Nephron (organoid): ENCODE results near the gene RAP1GAP.

Source experiments
- H3K27ac Mint-ChIP-seq, 3 experiments: 2 replicates each; pipeline ENCODE4 v1.8.0; 2020; ENCODE audit warnings: mixed read lengths in 3 of 3, mild to moderate bottlenecking in 2 of 3, moderate library complexity in 1 of 3
- H3K27me3 Mint-ChIP-seq: 2 replicates; pipeline ENCODE4 v1.8.0; 2021; ENCODE audit warnings: low read depth, mild to moderate bottlenecking, moderate library complexity, mixed read lengths
- H3K36me3 Mint-ChIP-seq: 2 replicates; pipeline ENCODE4 v1.8.0; 2020; ENCODE audit warnings: low read depth, mixed read lengths
- H3K4me1 Mint-ChIP-seq: 2 replicates; pipeline ENCODE4 v1.8.0; 2020; ENCODE audit warnings: mixed read lengths
- H3K4me3 Mint-ChIP-seq, 3 experiments: 2 replicates each; pipeline ENCODE4 v1.8.0; 2020; ENCODE audit warnings: mild to moderate bottlenecking in 3 of 3, mixed read lengths in 3 of 3, moderate library complexity in 2 of 3
- H3K9me3 Mint-ChIP-seq: 2 replicates; pipeline ENCODE4 v1.8.0; 2020; ENCODE audit warnings: mixed read lengths
- CTCF ChIP-seq, 3 experiments: fragments of 200-600 bp; sonication (generic); IDR thresholded peaks; one replicate each; pipeline ENCODE4 v1.5.0; 2021; ENCODE audit warnings: antibody characterized with exemption in 3 of 3; ENCODE audit not compliant: unreplicated experiment in 3 of 3

The RAP1GAP gene

GRCh38 chr1:21573971-21574465, 95.1 kb downstream of the RAP1GAP start:
- H3K4me1 Mint-ChIP-seq = peaks cover 9% of the 10 kb centered on the region

GRCh38 chr1:21573475-21573874, 95.7 kb downstream of the RAP1GAP start:
- peaks cover 5% of the 10 kb centered on the region for H3K27me3 Mint-ChIP-seq
- H3K9me3 Mint-ChIP-seq = no peaks in the 10 kb centered on the region
- no peak overlapping the region for H3K4me3 Mint-ChIP-seq
- TF ChIP-seq CTCF (IDR thresholded peaks at IDR 0.05; ENCODE audit: unreplicated experiment in 3 of 3) = no peak
- H3K4me1 Mint-ChIP-seq = peaks cover 14% of the 10 kb centered on the region
- H3K36me3 Mint-ChIP-seq = no peaks in the 10 kb centered on the region
- H3K27ac Mint-ChIP-seq = no peak overlapping the region

More at GRCh38 chr1:21573971-21574465, 95.1 kb downstream of the RAP1GAP start:
- H3K4me3 Mint-ChIP-seq = no peak overlapping the region
- peak overlapping the region in 2 of 3 experiments; percentile 40 to 54 for H3K27ac Mint-ChIP-seq
- no peaks in the 10 kb centered on the region for H3K36me3 Mint-ChIP-seq
- peak; percentile 58 to 66 (median 61) for TF ChIP-seq CTCF (IDR thresholded peaks at IDR 0.05; ENCODE audit: unreplicated experiment in 3 of 3)
- peaks cover 5% of the 10 kb centered on the region for H3K27me3 Mint-ChIP-seq
- H3K9me3 Mint-ChIP-seq = no peaks in the 10 kb centered on the region

- Mint-ChIP-seq H3K27ac (no peak overlapping the region), H3K4me3 (no peak overlapping the region), H3K4me1 (peaks cover 21% of the 10 kb centered on the region), H3K36me3 (no peaks in the 10 kb centered on the region), H3K9me3 (no peaks in the 10 kb centered on the region), H3K27me3 (peaks cover 5% of the 10 kb centered on the region)
- TF ChIP-seq CTCF (IDR thresholded peaks at IDR 0.05; ENCODE audit: unreplicated experiment in 3 of 3) = no peak
Measured at GRCh38 chr1:21572735-21573277, 96.4 kb downstream of the RAP1GAP start.

GRCh38 chr1:21572221-21572620, 96.9 kb downstream of the RAP1GAP start:
- TF ChIP-seq CTCF (IDR thresholded peaks at IDR 0.05; ENCODE audit: unreplicated experiment in 3 of 3) = no peak
- Mint-ChIP-seq H3K27me3 (peaks cover 5% of the 10 kb centered on the region), H3K27ac (no peak overlapping the region), H3K36me3 (no peaks in the 10 kb centered on the region), H3K4me1 (peaks cover 27% of the 10 kb centered on the region), H3K9me3 (no peaks in the 10 kb centered on the region), H3K4me3 (no peak overlapping the region)

- Mint-ChIP-seq H3K4me3 (no peak overlapping the region), H3K4me1 (peaks cover 32% of the 10 kb centered on the region), H3K27me3 (peaks cover 11% of the 10 kb centered on the region), H3K36me3 (no peaks in the 10 kb centered on the region), H3K9me3 (no peaks in the 10 kb centered on the region), H3K27ac (no peak overlapping the region)
- no peak for TF ChIP-seq CTCF (IDR thresholded peaks at IDR 0.05; ENCODE audit: unreplicated experiment in 3 of 3)
Measured at GRCh38 chr1:21570885-21571284, 98.3 kb downstream of the RAP1GAP start.

GRCh38 chr1:21570528-21570875, 98.7 kb downstream of the RAP1GAP start:
- H3K9me3 Mint-ChIP-seq = no peaks in the 10 kb centered on the region
- H3K4me3 Mint-ChIP-seq = no peak overlapping the region
- H3K27ac Mint-ChIP-seq = peak overlapping the region in 2 of 3 experiments; percentile 58 to 90
- H3K27me3 Mint-ChIP-seq = peaks cover 15% of the 10 kb centered on the region
- H3K4me1 Mint-ChIP-seq = peaks cover 35% of the 10 kb centered on the region
- H3K36me3 Mint-ChIP-seq = no peaks in the 10 kb centered on the region
- no peak for TF ChIP-seq CTCF (IDR thresholded peaks at IDR 0.05; ENCODE audit: unreplicated experiment in 3 of 3)
